ENCODE results near the gene LRRC10B. TPM values are rescaled to one million over a fixed set of nuclear protein-coding genes. Genes with fewer than 3 reads are reported as not detected.

LRRC10B gene
- total and polyA plus RNA-seq, 7 experiments from 2014 or later, result not detected

- no peak for ATAC-seq
- Histone ChIP-seq H3K27ac (ENCODE audit: low read depth, low read length) (no peak overlapping the region), H3K27me3 (ENCODE audit: control insufficient read depth in 2 of 2, insufficient read depth in 2 of 2, low read length in 2 of 2) (no peaks in the 10 kb centered on the region), H3K4me1 (ENCODE audit: control insufficient read depth in 2 of 2, insufficient read depth in 2 of 2, low read length in 2 of 2) (no peaks in the 10 kb centered on the region), H3K36me3 (ENCODE audit: control insufficient read depth in 2 of 3, insufficient read depth in 3 of 3, low read length in 3 of 3) (no peaks in the 10 kb centered on the region), H3K4me3 (ENCODE audit: low read length) (no peak overlapping the region), H3K9me3 (ENCODE audit: control insufficient read depth in 2 of 3, low read length in 3 of 3) (no peaks in the 10 kb centered on the region)
- H3K36me3 Mint-ChIP-seq, result no peaks in the 10 kb centered on the region
- H3K4me1 Mint-ChIP-seq, result peaks cover 0 to 14% (median 9%) of the 10 kb centered on the region in 7 donors
- CTCF ChIA-PET, result no interaction called here
- H3K4me3 Mint-ChIP-seq, result no peak overlapping the region
- H3K9me3 Mint-ChIP-seq, result peaks cover 0 to 2% (median 0%) of the 10 kb centered on the region in 11 donors
- intact Hi-C loops (cut with micrococcal nuclease), result no loop called here
- no peak for DNase-seq
- peaks cover 23 to 54% (median 35%) of the 10 kb centered on the region in 5 donors for H3K27me3 Mint-ChIP-seq
- POLR2A ChIA-PET, result no interaction called here
- no peak overlapping the region for H3K27ac Mint-ChIP-seq
Measured at GRCh38 chr11:61549662-61550568, 41.4 kb downstream of the LRRC10B start.

- H3K9me3 ChIP-seq (ENCODE audit: control insufficient read depth in 2 of 3, low read length in 3 of 3), result no peaks in the 10 kb centered on the region
- no peak overlapping the region for H3K27ac ChIP-seq (ENCODE audit: low read depth, low read length)
- H3K4me3 ChIP-seq (ENCODE audit: low read length), result no peak overlapping the region
- H3K4me3 Mint-ChIP-seq, result no peak overlapping the region
- intact Hi-C loops (cut with micrococcal nuclease), result no loop called here
- no peak for ATAC-seq
- ChIA-PET POLR2A (no interaction called here), CTCF (no interaction called here)
- H3K36me3 Mint-ChIP-seq, result no peaks in the 10 kb centered on the region
- no peaks in the 10 kb centered on the region for H3K4me1 ChIP-seq (ENCODE audit: control insufficient read depth in 2 of 2, insufficient read depth in 2 of 2, low read length in 2 of 2)
- H3K4me1 Mint-ChIP-seq, result peaks cover 0 to 13% (median 10%) of the 10 kb centered on the region in 7 donors
- peaks cover 28 to 53% (median 35%) of the 10 kb centered on the region in 5 donors for H3K27me3 Mint-ChIP-seq
- peaks cover 0 to 2% (median 0%) of the 10 kb centered on the region in 11 donors for H3K9me3 Mint-ChIP-seq
- no peaks in the 10 kb centered on the region for H3K36me3 ChIP-seq (ENCODE audit: control insufficient read depth in 2 of 3, insufficient read depth in 3 of 3, low read length in 3 of 3)
- DNase-seq, result no peak
- no peaks in the 10 kb centered on the region for H3K27me3 ChIP-seq (ENCODE audit: control insufficient read depth in 2 of 2, insufficient read depth in 2 of 2, low read length in 2 of 2)
- no peak overlapping the region for H3K27ac Mint-ChIP-seq
Measured at GRCh38 chr11:61550665-61551227, 42.2 kb downstream of the LRRC10B start.

GRCh38 chr11:61551634-61552033, 43.1 kb downstream of the LRRC10B start:
- H3K27ac Mint-ChIP-seq, result no peak overlapping the region
- ATAC-seq (no peak), DNase-seq (no peak)
- no peaks in the 10 kb centered on the region for H3K36me3 ChIP-seq (ENCODE audit: control insufficient read depth in 2 of 3, insufficient read depth in 3 of 3, low read length in 3 of 3)
- no peaks in the 10 kb centered on the region for H3K36me3 Mint-ChIP-seq
- H3K27me3 ChIP-seq (ENCODE audit: control insufficient read depth in 2 of 2, insufficient read depth in 2 of 2, low read length in 2 of 2), result no peaks in the 10 kb centered on the region
- H3K27me3 Mint-ChIP-seq, result peaks cover 34 to 55% (median 43%) of the 10 kb centered on the region in 5 donors
- no peak overlapping the region for H3K4me3 ChIP-seq (ENCODE audit: low read length)
- CTCF ChIA-PET, result interaction anchor here (0.5 kb wide), 1 partner anchor 116 kb away, joined by 3 read pairs; no protein-coding TSS in a partner anchor
- H3K4me3 Mint-ChIP-seq, result no peak overlapping the region
- no peak overlapping the region for H3K27ac ChIP-seq (ENCODE audit: low read depth, low read length)
- H3K4me1 ChIP-seq (ENCODE audit: control insufficient read depth in 2 of 2, insufficient read depth in 2 of 2, low read length in 2 of 2), result no peaks in the 10 kb centered on the region
- H3K9me3 ChIP-seq (ENCODE audit: control insufficient read depth in 2 of 3, low read length in 3 of 3), result no peaks in the 10 kb centered on the region
- POLR2A ChIA-PET, result no interaction called here
- peaks cover 0 to 2% (median 0%) of the 10 kb centered on the region in 11 donors for H3K9me3 Mint-ChIP-seq
- intact Hi-C loops (cut with micrococcal nuclease), result no loop called here
- H3K4me1 Mint-ChIP-seq, result peaks cover 0 to 12% (median 10%) of the 10 kb centered on the region in 7 donors

- Mint-ChIP-seq H3K4me3 (no peak overlapping the region), H3K9me3 (peaks cover 0 to 2% (median 0%) of the 10 kb centered on the region in 11 donors), H3K27me3 (peaks cover 39 to 57% (median 48%) of the 10 kb centered on the region in 5 donors), H3K4me1 (peaks cover 0 to 12% (median 10%) of the 10 kb centered on the region in 7 donors), H3K36me3 (no peaks in the 10 kb centered on the region), H3K27ac (no peak overlapping the region)
- Histone ChIP-seq H3K9me3 (ENCODE audit: control insufficient read depth in 2 of 3, low read length in 3 of 3) (no peaks in the 10 kb centered on the region), H3K27ac (ENCODE audit: low read depth, low read length) (no peak overlapping the region), H3K27me3 (ENCODE audit: control insufficient read depth in 2 of 2, insufficient read depth in 2 of 2, low read length in 2 of 2) (no peaks in the 10 kb centered on the region), H3K4me3 (ENCODE audit: low read length) (no peak overlapping the region), H3K36me3 (ENCODE audit: control insufficient read depth in 2 of 3, insufficient read depth in 3 of 3, low read length in 3 of 3) (no peaks in the 10 kb centered on the region), H3K4me1 (ENCODE audit: control insufficient read depth in 2 of 2, insufficient read depth in 2 of 2, low read length in 2 of 2) (no peaks in the 10 kb centered on the region)
- POLR2A ChIA-PET, result no interaction called here
- intact Hi-C loops (cut with micrococcal nuclease), result no loop called here
- DNase-seq, result no peak
- CTCF ChIA-PET, result interaction anchor here (0.5 kb wide), 1 partner anchor 117 kb away, joined by 3 read pairs; no protein-coding TSS in a partner anchor
- ATAC-seq, result no peak
Measured at GRCh38 chr11:61552108-61552635, 43.6 kb downstream of the LRRC10B start.

- no peaks in the 10 kb centered on the region for H3K36me3 Mint-ChIP-seq
- H3K27me3 Mint-ChIP-seq, result peaks cover 41 to 66% (median 50%) of the 10 kb centered on the region in 5 donors
- H3K27me3 ChIP-seq (ENCODE audit: control insufficient read depth in 2 of 2, insufficient read depth in 2 of 2, low read length in 2 of 2), result no peaks in the 10 kb centered on the region
- H3K27ac Mint-ChIP-seq, result no peak overlapping the region
- H3K27ac ChIP-seq (ENCODE audit: low read depth, low read length), result no peak overlapping the region
- ChIA-PET CTCF (no interaction called here), POLR2A (no interaction called here)
- no peak overlapping the region for H3K4me3 ChIP-seq (ENCODE audit: low read length)
- DNase-seq (no peak), ATAC-seq (no peak)
- no peaks in the 10 kb centered on the region for H3K4me1 ChIP-seq (ENCODE audit: control insufficient read depth in 2 of 2, insufficient read depth in 2 of 2, low read length in 2 of 2)
- no peaks in the 10 kb centered on the region for H3K36me3 ChIP-seq (ENCODE audit: control insufficient read depth in 2 of 3, insufficient read depth in 3 of 3, low read length in 3 of 3)
- intact Hi-C loops (cut with micrococcal nuclease), result no loop called here
- peaks cover 0 to 12% (median 10%) of the 10 kb centered on the region in 7 donors for H3K4me1 Mint-ChIP-seq
- peak overlapping the region in 1 of 10 donors; percentile 42 for H3K4me3 Mint-ChIP-seq
- peaks cover 0 to 2% (median 0%) of the 10 kb centered on the region in 11 donors for H3K9me3 Mint-ChIP-seq
- no peaks in the 10 kb centered on the region for H3K9me3 ChIP-seq (ENCODE audit: control insufficient read depth in 2 of 3, low read length in 3 of 3)
Measured at GRCh38 chr11:61553373-61554171, 45.0 kb downstream of the LRRC10B start.

GRCh38 chr11:61554172-61554988, 45.8 kb downstream of the LRRC10B start:
- no peak overlapping the region for H3K27ac ChIP-seq (ENCODE audit: low read depth, low read length)
- DNase-seq (no peak), ATAC-seq (no peak)
- H3K27ac Mint-ChIP-seq, result no peak overlapping the region
- H3K9me3 ChIP-seq (ENCODE audit: control insufficient read depth in 2 of 3, low read length in 3 of 3), result no peaks in the 10 kb centered on the region
- ChIA-PET CTCF (no interaction called here), POLR2A (no interaction called here)
- H3K9me3 Mint-ChIP-seq, result peaks cover 0 to 2% (median 0%) of the 10 kb centered on the region in 11 donors
- H3K4me3 ChIP-seq (ENCODE audit: low read length), result no peak overlapping the region
- H3K27me3 Mint-ChIP-seq, result peaks cover 48 to 67% (median 55%) of the 10 kb centered on the region in 5 donors
- no peaks in the 10 kb centered on the region for H3K36me3 Mint-ChIP-seq
- H3K4me1 Mint-ChIP-seq, result peaks cover 0 to 12% (median 10%) of the 10 kb centered on the region in 7 donors
- intact Hi-C loops (cut with micrococcal nuclease), result no loop called here
- H3K4me1 ChIP-seq (ENCODE audit: control insufficient read depth in 2 of 2, insufficient read depth in 2 of 2, low read length in 2 of 2), result no peaks in the 10 kb centered on the region
- H3K27me3 ChIP-seq (ENCODE audit: control insufficient read depth in 2 of 2, insufficient read depth in 2 of 2, low read length in 2 of 2), result no peaks in the 10 kb centered on the region
- H3K4me3 Mint-ChIP-seq, result peak overlapping the region in 2 of 10 donors; percentile 38 to 59
- no peaks in the 10 kb centered on the region for H3K36me3 ChIP-seq (ENCODE audit: control insufficient read depth in 2 of 3, insufficient read depth in 3 of 3, low read length in 3 of 3)
